Panc1 (cell line): ENCODE data around the gene MGAT5. TPM values are rescaled to one million over a fixed set of nuclear protein-coding genes. Genes with fewer than 3 reads are reported as not detected.

Experiments used
- ATAC-seq: fragments of 200-7000 bp; cut with Tn5 transposase; 2 replicates; pipeline ENCODE4 v1.9.1; 2020; ENCODE audit warnings: mild to moderate bottlenecking, moderate library complexity
- BruUV-seq: library from RNA; stranded (reverse); fragments of 400-500 nt; replicated peaks from 2 replicates; lab custom pipeline; 2021; lab: Mats Ljungman, UMichigan
- CTCF ChIA-PET: fragments of 300-600 bp; sonication (Branson Sonifier 250); formaldehyde crosslinking; loops from one replicate; lab custom pipeline; 2022; ENCODE audit warnings: antibody characterized with exemption; lab: Charles Lee
- POLR2A ChIA-PET: fragments of 300-600 bp; sonication (Branson Sonifier 250); formaldehyde crosslinking; loops from one replicate; lab custom pipeline; 2022; ENCODE audit warnings: antibody characterized with exemption; lab: Charles Lee
- DNase-seq: peaks from one replicate; pipeline ENCODE4 v3.0.0-alpha.2; 2010; ENCODE audit warnings: low read depth, low spot score
- H3K27ac ChIP-seq: 2 replicates; pipeline ENCODE4 v1.5.1; 2011; ENCODE audit warnings: mild to moderate bottlenecking, low read length, inconsistent platforms
- H3K27me3 ChIP-seq: fragments of 200-500 bp; sonication (Bioruptor generic); 2 replicates; pipeline ENCODE4 v1.6.0; 2014; ENCODE audit warnings: low read length, inconsistent platforms; ENCODE audit not compliant: control insufficient read depth, insufficient read depth
- H3K36me3 ChIP-seq: fragments of 200-500 bp; sonication (Bioruptor generic); 2 replicates; pipeline ENCODE4 v1.5.1; 2014; ENCODE audit warnings: inconsistent platforms, mild to moderate bottlenecking, low read length, moderate library complexity; ENCODE audit not compliant: control insufficient read depth, insufficient read depth
- H3K4me1 ChIP-seq: 2 replicates; pipeline ENCODE4 v1.5.1; 2011; ENCODE audit warnings: inconsistent platforms, mild to moderate bottlenecking, low read length, moderate library complexity; ENCODE audit not compliant: control insufficient read depth, insufficient read depth
- H3K4me3 ChIP-seq, 2 experiments: 2 replicates each; pipeline ENCODE4 v1.5.1; 2011 to 2012; ENCODE audit warnings: low read depth in 2 of 2, low read length in 2 of 2, mild to moderate bottlenecking in 2 of 2, inconsistent platforms in 1 of 2, moderate library complexity in 1 of 2
- H3K9me3 ChIP-seq: fragments of 200-500 bp; sonication (Bioruptor generic); 2 replicates; pipeline ENCODE4 v1.5.1; 2014; ENCODE audit warnings: low read depth, mild to moderate bottlenecking, inconsistent platforms, low read length, moderate library complexity; ENCODE audit not compliant: control insufficient read depth, insufficient read depth
- CTCF ChIP-seq: fragments of 450-650 bp; IDR thresholded peaks from 2 replicates; pipeline ENCODE4 v1.5.1; 2017; ENCODE audit warnings: mild to moderate bottlenecking
- POLR2AphosphoS5 ChIP-seq: IDR thresholded peaks from 2 replicates; pipeline ENCODE4 v1.6.1; 2012; ENCODE audit warnings: mild to moderate bottlenecking, low read depth, low read length, moderate library complexity
- REST ChIP-seq, 2 experiments: IDR thresholded peaks; 2 replicates each; pipeline ENCODE4 v1.6.1; 2011 to 2012; ENCODE audit warnings: low read depth in 2 of 2, control low read depth in 1 of 2, low read length in 1 of 2, mild to moderate bottlenecking in 1 of 2, moderate library complexity in 1 of 2; ENCODE audit not compliant: insufficient read depth in 1 of 2
- SIN3A ChIP-seq: IDR thresholded peaks from 2 replicates; pipeline ENCODE4 v1.6.1; 2012; ENCODE audit warnings: low read depth, mild to moderate bottlenecking, low read length, moderate library complexity, borderline replicate concordance; ENCODE audit not compliant: insufficient read depth
- TCF7L2 ChIP-seq: IDR thresholded peaks from 2 replicates; pipeline ENCODE4 v1.6.1; 2011; ENCODE audit warnings: mild to moderate bottlenecking, low read depth, low read length, inconsistent platforms
- in situ Hi-C: cut with HindIII; loops from 2 replicates; pipeline ENCODE4 v1.10.0; 2016; ENCODE audit warnings: low sequenced_read_pairs, low pct_unique_long_range_greater_than_20kb
- intact Hi-C: fragments of 100-400 bp; cut with micrococcal nuclease; formaldehyde crosslinking; loops from one replicate; pipeline ENCODE4 v1.10.0; 2022; ENCODE audit not compliant: unreplicated experiment
- total RNA-seq: library from RNA; stranded (reverse); gene quantifications from one replicate; pipeline ENCODE4 v1.2.1, GENCODE V29; 2021; ENCODE audit not compliant: unreplicated experiment

Gene MGAT5
- total RNA-seq, 1 experiment from 2014 or later, result 22.1 TPM

GRCh38 chr2:134337631-134338030 is 83.8 kb downstream of the MGAT5 start:
- ATAC-seq (no peak), DNase-seq (no peak)
- Histone ChIP-seq H3K4me1 (no peaks in the 10 kb centered on the region), H3K27ac (no peak overlapping the region), H3K27me3 (no peaks in the 10 kb centered on the region), H3K36me3 (no peaks in the 10 kb centered on the region), H3K4me3 (no peak overlapping the region), H3K9me3 (no peaks in the 10 kb centered on the region)
- no peak for TF ChIP-seq POLR2AphosphoS5
- no peak for TF ChIP-seq SIN3A
- TF ChIP-seq REST (IDR thresholded peaks at IDR 0.05; ENCODE audit: insufficient read depth in 1 of 2, low read depth in 2 of 2, low read length in 1 of 2), result no peak
- no peak for TF ChIP-seq TCF7L2
- TF ChIP-seq CTCF, result no peak
- intact Hi-C loops (no loop called here), in situ Hi-C loops (no loop called here)
- ChIA-PET POLR2A (no interaction called here), CTCF (no interaction called here)
- BruUV-seq, result no TSS peak

- ChIA-PET CTCF (no interaction called here), POLR2A (no interaction called here)
- no peak overlapping the region for H3K27ac ChIP-seq
- H3K4me1 ChIP-seq, result no peaks in the 10 kb centered on the region
- intact Hi-C loops, result no loop called here
- no peak for ATAC-seq
- no peak overlapping the region for H3K4me3 ChIP-seq
- no peaks in the 10 kb centered on the region for H3K36me3 ChIP-seq
- in situ Hi-C loops, result no loop called here
- TF ChIP-seq SIN3A (no peak), POLR2AphosphoS5 (no peak), TCF7L2 (no peak)
- H3K27me3 ChIP-seq, result no peaks in the 10 kb centered on the region
- DNase-seq, result no peak
- BruUV-seq, result no TSS peak
- H3K9me3 ChIP-seq, result no peaks in the 10 kb centered on the region
Observed at GRCh38 chr2:134338208-134338607, 84.3 kb downstream of the MGAT5 start.

GRCh38 chr2:134341476-134341875 is 87.6 kb downstream of the MGAT5 start:
- TF ChIP-seq REST (IDR thresholded peaks at IDR 0.05; ENCODE audit: insufficient read depth in 1 of 2, low read depth in 2 of 2, low read length in 1 of 2), result no peak
- no peak for TF ChIP-seq TCF7L2
- no peak for TF ChIP-seq CTCF
- no peak for TF ChIP-seq SIN3A
- CTCF ChIA-PET, result no interaction called here
- no peak for ATAC-seq
- no peaks in the 10 kb centered on the region for H3K4me1 ChIP-seq
- H3K9me3 ChIP-seq, result no peaks in the 10 kb centered on the region
- POLR2A ChIA-PET, result no interaction called here
- H3K27me3 ChIP-seq, result no peaks in the 10 kb centered on the region
- in situ Hi-C loops, result no loop called here
- no peaks in the 10 kb centered on the region for H3K36me3 ChIP-seq
- no peak for DNase-seq
- H3K4me3 ChIP-seq, result no peak overlapping the region
- H3K27ac ChIP-seq, result no peak overlapping the region
- intact Hi-C loops, result no loop called here
- no TSS peak for BruUV-seq
